Measurements from ENCODE around the gene MAPK1.

GRCh38 chr22:21797444-21798221 lies 69.8 kb downstream of the MAPK1 start:
- TF ChIP-seq CTCF (IDR thresholded peaks at IDR 0.05) (no peak), POLR2AphosphoS5 (IDR thresholded peaks at IDR 0.05) (no peak), POLR2A (IDR thresholded peaks at IDR 0.05) (no peak)

Data from suprapubic skin (tissue), 4 donors.